HG03457 (cell line): ENCODE results near the gene CHCHD4.

ENCODE experiments used
- ATAC-seq: cut with Tn5 transposase; IDR thresholded peaks from one replicate; pipeline ENCODE4 v1.9.1; 2021; ENCODE audit warnings: moderate number of reproducible peaks; ENCODE audit not compliant: unreplicated experiment

Gene CHCHD4

GRCh38 chr3:14150491-14151230 lies 26.0 kb upstream of the CHCHD4 start:
- no peak for ATAC-seq

GRCh38 chr3:14150078-14150477 lies 25.4 kb upstream of the CHCHD4 start:
- no peak for ATAC-seq

- ATAC-seq = no peak
Measured at GRCh38 chr3:14148041-14148985, 23.6 kb upstream of the CHCHD4 start.

- ATAC-seq = no peak
Measured at GRCh38 chr3:14147617-14148016, 22.9 kb upstream of the CHCHD4 start.

GRCh38 chr3:14147066-14147435 lies 22.4 kb upstream of the CHCHD4 start:
- no peak for ATAC-seq

- ATAC-seq = no peak
Measured at GRCh38 chr3:14146381-14147065, 21.9 kb upstream of the CHCHD4 start.

- no peak for ATAC-seq
Measured at GRCh38 chr3:14145670-14146380, 21.2 kb upstream of the CHCHD4 start.

GRCh38 chr3:14145236-14145635 lies 20.6 kb upstream of the CHCHD4 start:
- ATAC-seq = no peak

- peak; percentile 82 for ATAC-seq
Measured at GRCh38 chr3:14144423-14145075, 19.9 kb upstream of the CHCHD4 start.

GRCh38 chr3:14143271-14144225 lies 18.9 kb upstream of the CHCHD4 start:
- ATAC-seq = no peak

GRCh38 chr3:14142567-14143270 lies 18.0 kb upstream of the CHCHD4 start:
- no peak for ATAC-seq

GRCh38 chr3:14141602-14142341 lies 17.1 kb upstream of the CHCHD4 start:
- no peak for ATAC-seq

- no peak for ATAC-seq
Measured at GRCh38 chr3:14141144-14141543, 16.5 kb upstream of the CHCHD4 start.

- ATAC-seq = no peak
Measured at GRCh38 chr3:14140668-14141067, 16.0 kb upstream of the CHCHD4 start.

GRCh38 chr3:14139771-14140170 lies 15.1 kb upstream of the CHCHD4 start:
- ATAC-seq = no peak

- ATAC-seq = no peak
Measured at GRCh38 chr3:14138878-14139655, 14.4 kb upstream of the CHCHD4 start.
